ENCODE data around the gene ATF7IP. TPM values are rescaled to one million over a fixed set of nuclear protein-coding genes. Genes with fewer than 3 reads are reported as not detected.

Gene ATF7IP
- total and polyA plus RNA-seq, 10 donors, result 10.2 to 170 (median 111) TPM

- peaks cover 0 to 100% (median 22%) of the 10 kb centered on the region in 6 donors for H3K36me3 ChIP-seq
- DNase-seq, result no peak
- H3K27me3 ChIP-seq (replicated peaks in 1 of 7), result no peaks in the 10 kb centered on the region
- no peaks in the 10 kb centered on the region for H3K4me1 ChIP-seq
- intact Hi-C loops (cut with DNase I; ENCODE audit: low total_unique reads), result no loop called here
- 91 to 97% (median 95%) methylated on average over 6 of the region's 6 CpGs for WGBS, 5 donors
- H3K4me3 ChIP-seq, result no peak overlapping the region
- TF ChIP-seq POLR2AphosphoS5 (IDR thresholded peaks at IDR 0.05), result peak in 1 of 3 donors; percentile 26
- TF ChIP-seq POLR2A (IDR thresholded peaks at IDR 0.05), result no peak
- H3K9me3 ChIP-seq, result no peaks in the 10 kb centered on the region
- H3K27ac ChIP-seq, result no peak overlapping the region
Observed at GRCh38 chr12:14505626-14506596, 140.4 kb downstream of the ATF7IP start.

DNA sequence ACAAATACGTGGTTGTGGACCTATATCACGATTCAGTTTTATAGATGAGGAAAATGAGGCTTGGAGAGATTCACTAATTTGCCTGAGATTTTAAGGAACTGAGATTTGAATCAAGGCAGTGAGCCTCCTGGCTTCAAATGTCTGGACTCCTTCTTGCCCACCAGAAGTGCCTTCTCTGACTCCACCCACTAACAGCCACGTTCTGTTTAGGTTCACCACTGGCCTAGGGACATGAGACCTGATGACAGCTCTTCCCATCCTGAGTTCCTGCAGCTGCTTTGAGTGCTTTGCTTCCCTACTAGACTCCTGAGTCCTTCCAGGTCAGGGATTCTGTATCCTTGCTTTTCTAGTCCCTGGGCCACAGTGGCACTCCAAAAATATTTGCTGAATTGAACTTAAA lies 145.1 kb downstream of the ATF7IP start:
- peaks cover 0 to 82% (median 0%) of the 10 kb centered on the region in 6 donors for H3K36me3 ChIP-seq
- no peak for DNase-seq
- no peaks in the 10 kb centered on the region for H3K4me1 ChIP-seq
- H3K27ac ChIP-seq, result no peak overlapping the region
- TF ChIP-seq POLR2AphosphoS5 (IDR thresholded peaks at IDR 0.05), result peak in 1 of 3 donors; percentile 6
- no peak for TF ChIP-seq CTCF (IDR thresholded peaks at IDR 0.05 in 8 of 11, conservative IDR thresholded peaks at IDR 0.05 in 3 of 11)
- no peak for TF ChIP-seq POLR2A (IDR thresholded peaks at IDR 0.05)
- intact Hi-C loops (cut with DNase I; ENCODE audit: low total_unique reads), result no loop called here
- H3K27me3 ChIP-seq (replicated peaks in 1 of 7), result no peaks in the 10 kb centered on the region
- 56 to 64% (median 63%) methylated on average over 3 of the region's 3 CpGs for WGBS, 5 donors
- H3K4me3 ChIP-seq, result no peak overlapping the region
- no peaks in the 10 kb centered on the region for H3K9me3 ChIP-seq

GRCh38 chr12:14514154-14514842 lies 148.8 kb downstream of the ATF7IP start:
- intact Hi-C loops (cut with DNase I; ENCODE audit: low total_unique reads), result no loop called here
- 34 to 53% (median 50%) methylated on average over 4 of the region's 4 CpGs for WGBS, 5 donors
- H3K4me3 ChIP-seq, result no peak overlapping the region
- H3K9me3 ChIP-seq, result no peaks in the 10 kb centered on the region
- H3K27ac ChIP-seq, result no peak overlapping the region
- H3K36me3 ChIP-seq, result peaks cover 0 to 70% (median 0%) of the 10 kb centered on the region in 6 donors
- no peak for TF ChIP-seq POLR2A (IDR thresholded peaks at IDR 0.05)
- peak in 7 of 11 experiments; percentile 9 to 35 (median 29) for TF ChIP-seq CTCF (IDR thresholded peaks at IDR 0.05 in 8 of 11, conservative IDR thresholded peaks at IDR 0.05 in 3 of 11)
- DNase-seq, result no peak
- H3K27me3 ChIP-seq (replicated peaks in 1 of 7), result no peaks in the 10 kb centered on the region
- no peaks in the 10 kb centered on the region for H3K4me1 ChIP-seq

DNA sequence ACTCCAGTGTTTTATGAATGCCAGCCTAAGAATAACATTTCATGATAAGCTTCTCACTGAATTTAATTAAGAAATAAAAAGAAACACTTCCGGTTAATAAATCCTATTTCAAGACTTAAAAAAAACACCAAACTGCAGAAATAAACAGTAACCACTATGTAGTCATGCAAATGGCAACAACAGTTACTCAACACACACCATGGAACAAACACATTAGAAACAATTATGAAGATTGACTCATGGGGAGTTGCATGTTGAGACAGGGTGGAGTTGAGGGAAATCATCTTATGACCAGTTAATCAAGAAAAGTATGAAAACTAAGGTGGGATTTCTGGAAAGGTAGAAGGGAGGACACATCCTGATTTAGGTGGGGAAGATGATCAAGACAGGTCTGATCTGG lies 149.5 kb downstream of the ATF7IP start:
- WGBS, 5 donors, result 91 to 100% (median 96%) methylated on average over 1 of the region's 1 CpG
- H3K4me3 ChIP-seq, result no peak overlapping the region

More for the DNA sequence above, 149.5 kb downstream of the ATF7IP start:
- no peak for TF ChIP-seq POLR2A (IDR thresholded peaks at IDR 0.05)
- no peak for TF ChIP-seq POLR2AphosphoS5 (IDR thresholded peaks at IDR 0.05)
- TF ChIP-seq CTCF (IDR thresholded peaks at IDR 0.05 in 8 of 11, conservative IDR thresholded peaks at IDR 0.05 in 3 of 11), result no peak
- Histone ChIP-seq H3K27ac (no peak overlapping the region), H3K36me3 (peaks cover 0 to 67% (median 0%) of the 10 kb centered on the region in 6 donors), H3K27me3 (replicated peaks in 1 of 7) (no peaks in the 10 kb centered on the region), H3K4me1 (no peaks in the 10 kb centered on the region), H3K9me3 (peaks cover 0 to 2% (median 0%) of the 10 kb centered on the region in 8 donors)
- no peak for DNase-seq
- intact Hi-C loops (cut with DNase I; ENCODE audit: low total_unique reads), result no loop called here
